Activated T-helper 1 cell treated with anti-CD3 and anti-CD28 coated beads, Interleukin-2, amount 50 U/mL, for 16 hours (primary cell): ENCODE data around the gene DRC3.
"Not testable (repeated sequence)": the region's sequence is repeated elsewhere in the genome, so short reads cannot be mapped to it uniquely, and the experiment has no call there.

Experiments used
- DNase-seq, 2 donors: peaks; one replicate each; pipeline ENCODE4 v3.0.0-alpha.2; 2020; ENCODE audit warnings: low read depth in 1 of 2, low spot score in 1 of 2

Gene DRC3

DNA sequence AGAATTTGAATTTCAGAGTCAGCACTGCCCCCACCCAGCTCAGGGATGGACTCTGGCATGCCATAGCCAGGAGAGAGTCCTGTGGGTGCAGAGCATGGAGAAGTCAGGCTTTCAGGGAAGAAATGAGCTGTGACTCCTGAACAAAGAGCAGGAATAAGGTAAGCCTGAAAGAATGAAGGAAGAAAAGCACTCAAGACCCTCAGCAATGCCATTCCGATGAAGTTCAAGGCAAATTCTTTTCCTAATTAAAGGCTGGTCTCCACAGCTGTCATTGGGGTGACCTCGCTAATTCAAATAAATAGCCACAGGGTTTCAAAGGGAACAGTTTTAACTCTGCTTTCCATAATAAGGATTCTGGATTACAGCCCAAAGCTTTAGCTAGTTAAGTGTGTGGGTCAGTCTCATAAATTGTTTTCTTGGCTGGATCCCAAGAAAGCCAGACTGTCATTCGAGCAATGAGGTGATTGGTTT, 32.2 kb upstream of the DRC3 start:
- DNase-seq, result no peak

DNA sequence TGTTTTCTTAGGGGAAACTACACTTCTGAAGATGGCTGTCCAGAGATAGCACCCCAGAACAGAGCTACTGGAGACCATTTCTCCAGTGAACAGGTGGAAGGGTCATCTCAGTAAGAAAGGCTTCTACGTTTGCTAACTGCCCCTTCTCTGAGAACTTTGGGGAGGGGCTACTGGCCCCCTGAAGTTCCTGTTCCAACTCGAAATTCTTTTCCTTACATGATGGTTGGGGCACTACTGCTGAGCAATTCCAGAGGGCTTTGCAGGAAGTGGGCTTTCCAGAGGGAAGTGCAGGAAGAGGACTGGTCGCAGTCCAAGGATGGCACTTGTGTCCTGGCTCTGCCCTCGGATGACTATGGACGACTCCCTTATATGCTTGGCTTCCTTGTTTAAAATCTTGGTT, 31.6 kb upstream of the DRC3 start:
- no peak for DNase-seq

DNA sequence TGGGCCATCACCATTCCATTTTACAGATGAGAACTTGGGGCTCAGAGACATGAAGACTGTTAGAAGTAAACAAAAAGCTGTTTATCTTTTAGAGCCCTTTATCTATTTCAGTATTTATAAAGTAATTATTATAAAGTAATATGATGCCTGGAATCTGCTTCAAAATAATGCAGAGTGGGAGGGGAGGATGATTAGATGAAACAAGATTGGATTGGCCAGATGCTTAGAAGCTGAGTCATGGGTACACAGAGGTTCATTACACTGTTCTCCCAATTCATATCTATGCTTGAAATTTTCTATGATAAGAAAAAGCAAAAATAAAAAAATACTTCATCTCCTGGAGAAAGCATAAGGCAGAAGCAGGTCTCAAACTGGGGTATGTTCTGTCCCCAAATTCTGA, 29.8 kb upstream of the DRC3 start:
- DNase-seq, result no peak

DNA sequence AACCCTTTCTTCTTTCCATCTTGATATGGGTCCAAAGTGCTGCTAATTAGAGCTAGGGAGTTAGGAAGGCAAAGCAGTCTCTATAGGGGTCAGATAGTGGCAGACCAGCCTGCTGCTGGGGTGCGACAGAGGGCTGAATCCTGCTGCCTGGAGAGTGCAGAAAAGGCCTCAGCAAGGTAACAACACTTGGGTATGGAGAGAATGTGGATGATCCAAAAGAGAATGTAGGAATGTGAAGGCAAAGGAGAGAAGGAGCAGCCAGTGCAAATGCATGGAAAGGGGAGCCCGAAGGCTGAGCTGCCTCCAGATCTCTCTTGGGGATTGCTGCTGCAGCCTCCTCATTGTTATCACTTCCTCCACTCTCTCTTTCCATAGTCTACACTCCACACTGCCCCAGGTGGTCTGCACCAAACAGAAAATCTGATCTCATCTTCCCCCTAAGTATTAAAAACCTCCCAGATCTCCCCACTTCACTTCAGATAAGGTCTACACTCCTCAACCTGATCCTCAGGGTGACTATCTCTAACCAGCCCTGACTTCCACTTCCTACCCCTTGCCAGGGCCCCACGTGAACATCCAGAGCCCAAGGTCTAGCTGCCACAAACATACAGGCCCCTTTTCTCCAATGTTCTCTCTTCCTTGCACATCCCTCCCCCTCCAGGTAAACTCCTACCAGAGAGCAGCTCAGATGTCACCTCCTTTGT, 29.2 kb upstream of the DRC3 start:
- no peak for DNase-seq

DNA sequence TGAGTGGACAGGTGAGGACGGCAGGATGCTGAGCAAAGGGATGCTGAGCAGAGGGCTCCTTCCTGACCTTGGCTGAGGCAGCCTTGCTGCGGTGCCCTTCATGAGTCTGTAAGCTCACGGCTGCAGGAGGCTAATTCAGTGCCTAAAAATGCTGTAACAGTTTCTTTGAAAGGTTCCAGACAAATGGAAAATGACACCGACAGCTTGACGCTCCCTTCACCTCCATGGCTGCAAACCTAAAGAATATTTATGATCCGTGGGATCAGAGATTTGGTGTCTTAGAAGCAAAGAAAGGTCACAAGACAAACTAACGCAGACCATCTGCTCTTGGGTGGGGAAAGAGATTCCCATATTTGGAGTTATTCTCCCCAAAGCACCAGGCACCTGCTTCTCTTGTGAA, 28.4 kb upstream of the DRC3 start:
- no peak for DNase-seq

DNA sequence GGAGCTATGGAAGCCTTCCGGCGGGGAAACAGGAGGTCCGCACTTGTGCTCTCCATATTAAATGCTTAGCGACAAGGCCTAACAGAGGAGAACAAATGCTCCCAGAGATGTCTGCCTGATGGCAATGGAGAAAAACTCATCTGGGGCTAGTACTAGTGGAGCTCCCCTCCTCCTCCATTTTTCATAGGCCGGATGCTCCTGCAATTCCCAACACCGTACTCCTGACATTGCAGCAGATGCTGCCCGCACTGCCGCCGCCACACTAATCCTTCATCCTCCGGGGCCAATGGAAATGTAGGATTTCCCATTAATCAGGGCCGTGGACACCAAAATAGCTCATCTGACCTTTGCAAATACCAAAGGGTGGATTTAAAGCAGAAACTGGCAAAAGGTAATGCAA, 27.9 kb upstream of the DRC3 start:
- DNase-seq, result no peak

DNA sequence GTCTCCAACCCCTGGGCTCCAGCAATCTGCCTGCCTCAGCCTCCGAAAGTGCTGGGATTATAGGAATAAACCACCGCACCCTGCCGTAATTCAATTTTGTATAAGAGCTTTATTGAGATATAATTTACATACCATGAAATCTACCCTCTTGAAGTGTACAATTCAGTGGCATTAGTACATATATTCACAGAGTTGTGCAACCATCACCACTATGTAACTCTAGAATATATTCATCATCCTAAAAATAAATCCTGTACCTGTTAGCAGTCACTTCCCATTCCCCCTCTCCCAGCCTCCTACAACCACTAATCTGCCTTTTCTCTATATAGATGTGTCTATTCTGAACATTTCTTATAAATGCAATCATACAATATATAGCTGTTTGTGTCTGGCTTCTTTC, 26.6 kb upstream of the DRC3 start:
- no peak for DNase-seq

DNA sequence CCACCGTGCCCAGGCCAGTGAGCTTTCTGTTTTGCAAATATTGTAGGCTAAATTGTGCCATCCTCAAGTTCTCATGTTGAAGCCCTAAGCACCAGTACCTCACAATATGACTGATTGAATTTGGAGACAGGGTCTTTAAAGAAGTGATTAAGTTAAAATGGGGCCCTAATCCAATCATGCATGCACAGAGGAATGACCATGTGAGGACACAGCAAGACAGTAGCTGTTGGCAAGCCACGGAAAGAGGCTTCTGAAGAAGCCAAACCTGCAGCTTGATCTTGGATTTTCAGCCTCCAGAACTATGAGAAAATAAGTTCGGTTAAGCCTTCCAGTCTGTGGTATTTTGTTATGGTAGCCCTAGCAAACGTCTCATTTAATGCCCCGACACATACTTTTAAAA, 25.4 kb upstream of the DRC3 start:
- DNase-seq, result no peak

DNA sequence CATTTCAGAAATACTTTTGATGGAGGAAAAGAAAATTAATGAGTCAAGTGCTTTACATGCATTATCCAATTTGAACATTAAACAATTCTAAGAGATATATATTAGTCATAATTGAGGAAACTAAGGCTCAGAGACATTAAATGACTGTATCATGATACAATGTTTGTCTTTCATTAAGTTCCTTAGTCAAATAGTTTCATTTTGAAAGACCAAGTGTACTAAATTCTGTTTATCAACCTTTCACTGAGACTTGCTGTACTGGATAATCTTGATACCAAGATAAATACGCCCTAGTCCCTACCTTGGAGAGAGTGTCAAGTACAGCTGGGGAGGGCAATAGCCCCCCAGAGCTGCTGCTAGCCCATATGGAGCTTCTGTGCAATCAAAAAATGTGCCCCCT, 24.7 kb upstream of the DRC3 start:
- no peak for DNase-seq

DNA sequence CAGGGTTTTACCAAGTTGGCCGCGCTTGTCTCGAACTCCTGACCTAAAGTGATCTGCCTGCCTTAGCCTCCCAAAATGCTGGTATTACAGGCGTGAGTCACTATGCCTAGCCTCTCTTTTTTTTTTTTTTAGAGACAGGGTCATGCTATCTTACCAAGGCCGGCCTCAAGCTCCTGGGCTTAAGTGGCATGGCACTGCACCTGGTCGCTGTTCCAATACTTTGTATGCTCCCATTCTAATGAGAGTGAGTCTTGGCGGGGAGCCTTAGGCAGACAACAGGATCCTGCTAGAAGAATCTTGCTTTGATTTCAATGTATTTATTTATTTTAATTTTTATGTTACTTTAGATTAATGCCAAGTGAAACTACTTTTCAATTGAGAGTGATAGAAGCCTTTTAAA, 22.3 kb upstream of the DRC3 start:
- no peak for DNase-seq

DNA sequence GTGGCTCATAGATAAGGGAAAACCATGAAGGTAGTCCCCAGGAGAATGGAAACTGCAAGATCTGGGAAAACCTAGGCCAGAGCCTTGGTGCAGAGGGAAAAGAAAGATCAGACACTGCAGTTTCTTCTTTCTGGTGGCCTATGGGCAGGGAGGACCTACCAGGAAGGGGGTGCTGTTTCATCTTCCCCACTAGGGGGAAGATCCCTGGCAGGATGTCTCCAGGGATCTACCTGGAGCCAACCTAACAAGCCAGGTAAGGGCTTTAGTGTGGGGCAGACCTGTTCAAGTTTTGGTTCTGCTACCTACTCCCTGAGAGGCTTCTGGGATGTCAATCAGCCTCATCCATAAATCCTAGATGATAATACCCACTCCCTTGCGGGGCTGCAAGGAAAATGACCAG, 21.9 kb upstream of the DRC3 start:
- no peak for DNase-seq

DNA sequence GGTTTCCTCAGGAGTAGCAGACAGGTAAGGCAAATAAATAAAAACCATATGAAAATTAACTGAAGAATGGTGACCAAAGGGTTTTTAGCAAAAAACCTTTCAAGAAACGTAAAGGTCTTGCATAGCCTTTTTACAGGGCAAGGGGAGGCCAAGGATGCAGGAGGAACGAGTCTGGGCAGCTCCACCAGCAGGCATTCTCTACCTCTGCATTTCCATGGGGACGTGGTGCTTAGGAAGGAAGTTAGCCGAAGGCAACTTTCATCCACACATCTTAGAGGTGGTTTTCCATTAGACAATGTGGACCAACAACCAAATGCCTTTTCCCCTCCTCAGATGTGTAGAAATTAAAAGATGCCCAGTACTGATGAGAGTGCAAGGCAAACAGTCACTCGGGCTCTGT, 21.1 kb upstream of the DRC3 start:
- no peak for DNase-seq

DNA sequence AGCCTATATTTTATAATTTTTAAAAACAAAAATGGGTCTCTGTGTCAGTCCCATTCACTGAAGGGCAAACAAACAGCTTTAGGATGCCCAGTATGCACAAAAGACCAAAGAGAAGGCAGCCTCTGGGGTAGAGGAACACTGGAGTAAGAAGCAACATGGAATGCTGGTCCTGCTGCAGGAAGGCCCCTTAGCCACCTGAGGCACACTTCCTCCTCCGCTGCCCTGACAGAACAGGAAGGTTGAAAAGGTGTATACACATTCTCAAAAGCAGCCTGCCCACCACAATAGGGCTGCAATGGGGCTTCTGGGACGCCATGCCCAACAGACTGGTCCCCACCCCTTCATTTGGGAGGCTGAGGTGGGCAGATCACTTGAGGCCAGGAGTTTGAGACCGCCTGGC, 20.0 kb upstream of the DRC3 start:
- no peak for DNase-seq

DNA sequence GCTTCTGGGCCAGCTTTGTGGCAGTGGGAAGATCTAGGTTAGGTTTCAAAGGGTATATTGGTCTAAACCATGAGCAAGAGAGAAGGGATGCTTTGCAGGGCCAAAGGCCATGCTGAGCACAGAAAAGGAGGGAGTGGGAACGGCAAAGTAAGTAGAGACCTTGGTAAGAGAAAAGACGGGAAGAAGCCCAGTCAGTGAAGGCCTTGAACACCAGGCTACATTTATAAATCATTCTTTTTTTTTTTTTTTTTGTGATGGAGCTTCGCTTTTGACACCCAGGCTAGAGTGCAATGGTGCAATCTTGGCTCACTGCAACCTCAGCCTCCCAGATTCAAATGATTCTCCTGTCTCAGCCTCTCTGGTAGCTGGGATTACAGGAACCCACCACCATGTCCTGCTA, 18.6 kb upstream of the DRC3 start:
- DNase-seq, result no peak

DNA sequence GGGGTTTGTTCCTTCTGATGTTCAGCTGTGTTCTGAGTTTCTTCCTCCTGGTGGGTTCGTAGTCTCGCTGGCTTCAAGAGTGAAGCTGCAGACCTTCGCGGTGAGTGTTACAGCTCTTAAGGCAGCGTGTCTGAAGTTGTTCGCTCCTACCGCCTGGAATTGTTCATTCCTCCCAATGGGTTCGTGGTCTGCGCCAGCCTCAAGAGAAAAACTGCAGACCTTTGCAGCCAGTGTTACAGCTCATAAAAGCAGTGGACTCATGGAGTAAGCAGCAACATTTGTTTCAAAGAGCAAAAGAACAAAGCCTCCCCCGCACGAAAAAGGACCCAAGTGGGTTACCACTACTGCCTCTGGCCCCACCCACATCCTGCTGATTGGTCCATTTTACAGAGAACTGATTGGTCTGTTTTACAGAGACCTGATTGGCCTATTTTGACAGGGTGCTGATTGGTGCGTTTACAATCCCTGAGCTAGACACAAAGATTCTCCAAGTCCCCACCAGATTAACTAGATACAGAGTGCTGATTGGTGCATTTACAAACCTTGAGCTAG, 16.8 kb upstream of the DRC3 start:
- not testable (repeated sequence) for DNase-seq

DNA sequence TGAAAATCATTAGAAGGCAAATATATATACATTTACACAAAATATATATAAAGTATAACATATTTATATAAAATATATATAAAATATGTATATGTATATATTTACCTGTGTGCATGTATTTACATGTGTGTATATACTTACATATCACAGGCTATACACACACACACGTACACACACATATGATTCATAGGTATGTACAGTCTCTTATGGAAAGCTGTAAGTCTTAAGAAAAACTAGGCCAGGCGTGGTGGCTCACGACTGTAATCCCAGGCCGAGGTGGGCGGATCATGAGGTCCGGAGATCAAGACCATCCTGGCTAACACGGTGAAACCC, 15.1 kb upstream of the DRC3 start:
- no peak for DNase-seq

DNA sequence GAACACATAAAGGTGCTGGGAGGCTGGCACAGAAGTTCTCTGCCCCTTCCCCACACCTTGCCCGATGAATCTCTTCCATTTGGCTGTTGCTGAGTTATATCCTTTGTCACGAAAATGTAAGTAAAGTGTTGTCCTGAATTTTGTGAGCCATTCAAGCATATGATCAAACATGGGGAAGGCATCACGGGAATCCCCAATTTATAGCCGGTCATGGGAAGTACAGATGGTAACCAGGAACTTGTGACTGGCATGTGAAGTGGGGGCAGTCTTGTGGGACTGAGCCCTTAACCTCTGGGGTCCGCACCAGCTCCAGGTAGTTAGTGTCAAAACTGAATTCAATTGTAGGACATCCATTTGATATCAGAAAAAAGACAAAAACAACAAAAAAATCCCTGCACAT, 13.7 kb upstream of the DRC3 start:
- DNase-seq, result no peak

DNA sequence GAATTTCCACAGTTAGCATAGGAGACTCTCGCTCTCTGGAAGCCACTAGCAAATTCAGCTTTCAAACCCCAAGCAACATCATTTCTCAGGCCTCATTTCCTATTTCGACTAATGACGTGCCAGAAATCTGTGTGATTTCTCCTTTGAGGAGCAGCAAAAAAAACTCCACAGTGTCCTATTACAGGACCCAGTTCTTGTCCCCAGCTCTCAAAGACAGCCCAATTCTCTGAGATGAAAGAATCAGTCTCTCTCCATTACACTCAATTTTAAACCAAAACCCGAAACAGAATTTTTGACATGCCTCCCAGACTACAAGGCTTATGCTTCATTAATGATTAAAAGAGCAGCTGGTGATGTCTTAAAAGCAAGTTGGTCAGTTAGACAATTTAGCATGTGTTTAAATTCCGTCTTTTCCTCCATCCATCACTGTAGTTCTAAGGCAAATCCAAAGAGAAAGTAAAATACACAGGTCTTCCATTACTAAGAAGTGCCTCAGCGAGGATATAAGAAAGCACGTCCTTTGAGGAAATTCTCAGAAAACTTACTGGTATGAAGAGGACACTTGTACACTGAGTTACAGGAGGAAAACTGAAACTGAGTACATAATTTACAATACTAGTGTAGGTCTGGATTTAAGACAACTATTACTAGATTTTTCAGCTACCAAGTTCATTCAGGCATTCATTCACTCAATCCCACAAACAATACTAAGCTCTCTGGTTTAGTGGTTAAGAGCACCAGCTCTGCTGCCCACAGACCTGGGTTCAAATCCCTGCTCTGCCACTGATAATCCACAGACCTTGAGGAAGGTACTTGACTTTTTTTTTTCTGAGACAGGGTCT, 12.9 kb upstream of the DRC3 start:
- DNase-seq, result no peak

DNA sequence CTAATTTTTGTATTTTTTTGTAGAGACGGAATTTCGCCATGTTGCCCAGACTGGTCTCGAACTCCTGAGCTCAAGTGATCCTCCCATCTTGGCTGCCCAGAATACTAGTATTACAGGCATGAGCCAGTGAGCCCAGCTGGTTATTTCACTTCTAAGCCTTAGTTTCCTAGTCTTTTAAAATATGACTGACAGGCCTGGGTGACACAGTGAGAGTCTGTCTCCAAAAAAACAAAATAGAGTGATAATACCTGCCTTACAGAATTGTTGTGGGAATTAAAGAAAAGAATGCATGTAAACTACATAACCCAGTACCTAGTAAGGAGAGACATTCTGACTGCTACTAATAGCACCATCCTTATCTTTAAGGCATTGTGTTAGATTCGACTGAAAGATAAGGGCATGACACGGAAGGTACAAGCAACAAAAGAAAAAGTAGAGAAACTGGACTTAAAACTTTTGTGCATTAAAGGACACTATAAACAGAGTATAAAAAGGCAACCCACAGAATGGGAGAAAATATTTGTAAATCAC, 12.1 kb upstream of the DRC3 start:
- DNase-seq, result no peak

DNA sequence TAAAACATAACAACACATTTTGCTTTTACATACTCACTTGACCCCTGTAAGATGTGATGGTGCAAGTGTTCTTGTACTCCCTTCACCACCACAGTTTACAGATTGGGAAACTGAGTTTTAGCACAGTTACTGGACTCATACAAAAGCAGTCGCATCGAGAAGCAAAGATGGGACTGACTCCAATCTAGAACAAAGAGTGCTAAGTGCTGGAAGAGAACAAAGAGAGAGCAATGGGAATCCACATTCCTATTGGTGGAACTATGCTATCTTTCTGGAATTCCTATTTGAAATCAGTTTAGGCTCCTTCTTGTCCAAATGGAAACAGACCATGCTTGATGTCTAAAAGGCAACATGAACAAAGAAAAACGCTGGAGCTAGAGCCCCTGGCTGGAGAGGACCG, 9.6 kb upstream of the DRC3 start:
- DNase-seq, result no peak

DNA sequence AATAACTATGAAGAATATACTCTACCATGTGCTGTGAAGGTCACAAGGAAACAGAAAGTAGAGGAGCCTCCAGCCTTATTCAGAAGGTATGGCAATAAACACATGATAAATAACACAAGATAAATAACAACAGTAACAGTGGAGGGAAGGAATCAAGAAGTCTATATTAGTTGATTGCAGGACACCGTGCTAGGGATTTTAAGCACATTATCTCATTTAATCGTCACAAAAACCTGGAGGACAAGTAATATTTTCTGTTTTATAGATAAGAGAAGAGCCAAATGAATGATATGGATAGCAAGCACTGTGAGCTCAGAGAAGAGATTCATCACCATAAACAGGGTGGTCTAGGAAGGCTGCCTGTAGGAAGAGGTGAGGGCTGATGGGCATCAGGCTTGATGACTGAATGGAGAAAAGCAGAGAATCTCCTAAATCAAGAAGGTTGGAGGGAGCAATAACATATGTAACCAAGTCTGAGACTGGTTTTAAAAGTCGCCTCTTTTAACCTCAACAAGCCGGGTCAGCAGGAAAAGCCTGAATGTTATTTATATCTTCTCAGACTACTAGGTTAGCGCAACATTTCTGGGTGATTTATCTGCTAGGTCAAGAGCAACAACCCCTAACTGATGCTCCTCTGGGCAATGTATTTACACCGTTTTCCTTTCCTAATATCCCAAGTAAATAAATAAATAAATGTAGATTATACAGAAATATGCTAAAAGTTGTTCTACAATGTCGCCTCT, 8.8 kb upstream of the DRC3 start:
- no peak for DNase-seq

DNA sequence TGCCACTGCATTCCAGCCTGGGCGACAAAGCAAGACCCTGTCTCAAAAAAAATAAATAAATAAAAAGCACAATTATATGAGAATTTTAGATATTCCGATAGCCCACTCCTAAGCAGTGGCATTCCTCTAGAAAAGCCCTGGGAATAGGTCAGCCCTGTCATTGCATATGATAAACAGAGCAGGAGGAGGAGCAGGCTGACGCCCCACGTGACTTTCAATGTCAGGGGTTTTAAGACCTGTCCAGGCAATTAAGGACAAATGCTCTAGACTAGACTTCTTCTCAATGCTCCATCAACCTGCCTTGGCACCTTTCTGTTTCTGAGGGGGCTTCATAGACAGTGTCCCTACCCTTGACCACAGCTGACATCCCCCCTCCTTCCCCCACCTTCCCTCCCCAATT, 8.0 kb upstream of the DRC3 start:
- no peak for DNase-seq
